ENCODE measurements around the gene CD96. TPM values are rescaled to one million over a fixed set of nuclear protein-coding genes. Genes with fewer than 3 reads are reported as not detected.

Gene CD96
- total RNA-seq, 1 experiment from 2014 or later, result not detected

GRCh38 chr3:111547631-111548030 lies 5.6 kb downstream of the CD96 start:
- no peak overlapping the region for H3K14ac ChIP-seq (ENCODE audit: insufficient read depth, low read length)
- Mint-ChIP-seq H3K4me3 (no peak overlapping the region), H3K4me1 (no peaks in the 10 kb centered on the region; a peak in 2 of 4 replicates), H3K27me3 (ENCODE audit: low read depth) (no peaks in the 10 kb centered on the region), H3K27ac (no peak overlapping the region), H3K36me3 (ENCODE audit: insufficient read depth in 1 of 3, low read depth in 3 of 3) (no peaks in the 10 kb centered on the region), H3K9me3 (no peaks in the 10 kb centered on the region)
- H2AK5ac ChIP-seq (ENCODE audit: insufficient read length, low read length), result no peak overlapping the region
- no peak overlapping the region for H2AFZ ChIP-seq (ENCODE audit: low read length)
- H3K18ac ChIP-seq (ENCODE audit: insufficient read length, low read depth, low read length), result no peak overlapping the region
- no peak for DNase-seq
- H3K4ac ChIP-seq (ENCODE audit: low read depth, low read length), result no peak overlapping the region
- H3K23me2 ChIP-seq (ENCODE audit: insufficient read length, low read depth, low read length, poor library complexity, severe bottlenecking), result no peaks in the 10 kb centered on the region
- no peak overlapping the region for H3K56ac ChIP-seq (ENCODE audit: insufficient read length, low read depth, low read length)
- H4K8ac ChIP-seq (replicated peaks; ENCODE audit: insufficient read length, low read depth, low read length), result no peak overlapping the region
- no peak overlapping the region for H3T11ph ChIP-seq (ENCODE audit: low read length)
- WGBS (ENCODE audit: extremely low coverage, insufficient read length, low lambda C conversion rate), result no CpG with 5 or more reads among the region's 4 CpGs
- H3K9ac ChIP-seq (ENCODE audit: extremely low read depth, insufficient read length, low read length), result no peak overlapping the region
- H2BK20ac ChIP-seq (ENCODE audit: low read depth, low read length, poor library complexity, severe bottlenecking), result no peak overlapping the region
- 0 out of 2 replicates have a peak, but pooled peaks cover 1% of the 10 kb centered on the region for H3K79me2 ChIP-seq (ENCODE audit: insufficient read depth, low read length)
- H2BK5ac ChIP-seq (ENCODE audit: insufficient read length, low read length), result no peak overlapping the region
- H2BK15ac ChIP-seq (ENCODE audit: low read depth, low read length), result no peak overlapping the region
- no peaks in the 10 kb centered on the region for H3K9me3 ChIP-seq (ENCODE audit: control insufficient read depth, low read depth, low read length)
- H3K23ac ChIP-seq (ENCODE audit: insufficient read length, low read depth, low read length), result no peak overlapping the region
- H3K4me2 ChIP-seq (ENCODE audit: insufficient read depth, insufficient read length, low read length), result no peak overlapping the region
- TF ChIP-seq CTCF (conservative IDR thresholded peaks at IDR 0.05), result no peak
- no peak overlapping the region for H4K5ac ChIP-seq (ENCODE audit: insufficient read length, low read depth, low read length)
- no peaks in the 10 kb centered on the region for H4K20me1 ChIP-seq (ENCODE audit: control insufficient read depth, insufficient read depth, insufficient read length)
- no peak overlapping the region for H3K27ac ChIP-seq (ENCODE audit: insufficient read length, low read depth, low read length)
- peaks cover 4% of the 10 kb centered on the region; the same call in 1 of the 2 replicates for H3K4me1 ChIP-seq (ENCODE audit: insufficient read depth, low read length)
- no peak overlapping the region for H2BK12ac ChIP-seq (ENCODE audit: insufficient read length, low read depth, low read length)
- no peaks in the 10 kb centered on the region for H3K79me1 ChIP-seq (ENCODE audit: insufficient read depth, low read depth, low read length, poor library complexity, severe bottlenecking)
- H3K27me3 ChIP-seq (ENCODE audit: insufficient read depth, low read length), result no peaks in the 10 kb centered on the region
- H4K91ac ChIP-seq (ENCODE audit: insufficient read length, low read depth, low read length), result no peak overlapping the region
- H2BK120ac ChIP-seq (ENCODE audit: low read depth, low read length, poor library complexity, severe bottlenecking), result no peak overlapping the region
